HS-5 (cell line): Measurements from ENCODE around the gene CCDC106.

ENCODE experiments used
- DNase-seq: peaks from one replicate; pipeline ENCODE4 v3.0.0-alpha.2; 2012; ENCODE audit warnings: low read depth

Gene CCDC106

DNA sequence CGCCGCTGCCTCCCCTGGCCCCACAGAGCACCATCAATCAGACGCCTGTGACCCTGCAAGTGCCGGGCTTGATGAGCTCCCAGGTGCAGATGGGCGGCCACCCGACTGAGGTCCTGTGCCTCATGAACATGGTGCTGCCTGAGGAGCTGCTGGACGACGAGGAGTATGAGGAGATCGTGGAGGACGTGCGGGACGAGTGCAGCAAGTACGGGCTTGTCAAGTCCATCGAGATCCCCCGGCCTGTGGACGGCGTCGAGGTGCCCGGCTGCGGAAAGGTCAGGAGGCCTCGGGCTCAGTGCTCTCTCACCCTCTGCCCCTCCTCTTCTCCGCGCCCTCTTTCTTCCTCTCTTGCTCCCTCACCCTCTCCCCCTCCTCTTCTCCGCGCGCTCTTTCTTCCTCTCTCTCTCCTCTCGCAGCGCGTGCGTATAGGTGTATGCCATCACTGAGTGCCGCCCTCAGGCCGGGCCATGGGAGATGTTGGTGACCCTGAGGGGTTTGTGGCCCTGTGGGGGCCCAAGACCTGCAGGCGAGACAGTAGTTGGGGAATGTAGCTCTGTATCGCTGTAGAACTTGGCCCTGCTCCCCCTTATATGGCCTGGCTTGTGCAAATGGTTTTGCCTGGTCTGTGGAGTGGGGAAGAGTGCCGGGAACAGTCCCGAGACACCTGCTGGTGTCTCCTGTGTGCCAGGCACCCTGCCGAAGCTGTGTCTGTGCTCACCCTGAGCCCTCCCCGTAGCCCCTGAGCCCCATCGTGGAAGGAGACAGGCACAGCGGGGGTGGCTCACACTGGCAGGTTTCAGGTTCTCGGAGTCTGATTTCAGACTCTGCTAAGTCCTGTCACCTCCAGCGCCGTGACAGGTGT is 21.6 kb downstream of the CCDC106 start:
- DNase-seq: no peak

GRCh38 chr19:55670280-55671053 is 22.5 kb downstream of the CCDC106 start:
- no peak for DNase-seq

GRCh38 chr19:55671054-55671378 is 23.0 kb downstream of the CCDC106 start:
- DNase-seq: no peak

- no peak for DNase-seq
Observed at GRCh38 chr19:55672418-55672817, 24.4 kb downstream of the CCDC106 start.

DNA sequence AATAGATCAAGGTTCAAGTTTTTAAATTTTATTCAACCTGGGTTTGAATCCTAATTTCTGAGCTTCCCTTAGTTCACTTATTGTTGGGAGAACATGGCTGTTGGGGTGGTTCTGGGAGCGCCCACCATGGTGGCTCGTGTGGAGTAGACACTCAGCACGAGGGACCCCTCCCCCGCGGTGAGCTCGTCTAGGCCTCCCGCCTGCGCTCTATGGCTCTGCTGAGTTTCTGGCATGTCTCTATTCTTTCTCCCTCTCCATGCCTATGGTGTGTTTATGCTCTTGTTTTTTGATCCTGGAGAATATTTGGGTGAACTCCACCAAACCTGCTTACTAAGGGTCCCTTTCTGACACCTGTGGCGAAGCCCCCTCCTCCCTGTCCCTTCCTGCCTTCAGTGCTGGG is 25.5 kb downstream of the CCDC106 start:
- DNase-seq: no peak

GRCh38 chr19:55673889-55674288 is 25.9 kb downstream of the CCDC106 start:
- no peak for DNase-seq

GRCh38 chr19:55674459-55674840 is 26.4 kb downstream of the CCDC106 start:
- no peak for DNase-seq

- DNase-seq: peak; percentile 77
Observed at GRCh38 chr19:55674841-55675660, 27.0 kb downstream of the CCDC106 start, which contains the start of gene EPN1. Gene EPN1, plus strand, starts transcription at chr19:55675226. Its CDS starts 3,402 bp downstream, at chr19:55678628.

DNA sequence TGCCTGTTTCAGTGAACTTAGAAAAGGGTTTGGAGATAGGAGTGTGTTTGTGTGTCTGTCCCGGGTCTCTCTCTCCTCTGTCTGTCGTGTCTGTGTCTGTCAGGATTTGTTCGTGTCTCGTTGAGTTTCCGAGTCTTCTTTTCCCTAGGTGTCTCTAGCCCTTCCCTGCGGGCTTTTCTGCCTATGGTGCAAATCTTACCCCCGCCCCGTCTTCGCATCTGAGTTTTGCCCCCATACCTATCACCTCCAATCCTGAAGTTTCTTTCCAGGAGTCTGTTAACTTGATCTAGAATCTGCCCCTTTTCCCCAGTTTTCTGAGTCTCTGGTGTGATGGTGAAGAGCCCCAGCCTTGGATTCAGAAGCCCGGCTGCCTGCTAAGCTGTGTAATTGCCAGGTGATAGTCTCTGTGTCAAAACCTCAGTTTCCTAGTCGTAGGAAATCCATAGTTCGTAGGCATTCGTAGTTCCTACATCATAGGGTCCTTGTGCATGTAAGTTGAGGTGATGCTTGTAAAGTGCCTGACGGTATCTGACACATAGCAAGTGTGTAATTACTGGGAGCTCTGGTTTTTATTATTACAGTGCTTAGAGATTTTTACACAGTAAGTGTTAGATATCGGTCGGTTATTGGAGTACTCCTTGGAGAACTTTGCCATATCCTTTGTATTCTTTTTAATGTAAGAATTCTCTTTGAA is 27.8 kb downstream of the CCDC106 start:
- DNase-seq: no peak

DNA sequence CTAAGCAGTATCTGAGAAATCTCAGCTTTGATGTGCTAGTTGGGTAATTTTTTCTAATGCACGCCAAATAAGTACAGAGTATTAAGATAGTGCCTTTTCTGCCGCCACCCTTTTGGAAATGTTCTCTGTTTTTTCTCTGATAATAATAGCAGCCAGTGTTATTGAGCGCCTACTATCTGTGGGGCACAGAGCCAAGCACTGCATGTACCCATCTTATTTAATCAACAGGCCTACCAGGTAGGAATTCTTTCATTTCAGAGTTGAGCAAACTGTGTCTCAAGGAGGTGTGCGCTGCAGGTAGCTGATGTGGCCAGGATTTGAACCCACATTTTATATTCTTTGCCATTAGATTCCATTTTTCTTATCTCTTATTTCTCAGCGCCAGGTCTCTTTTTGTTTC is 28.4 kb downstream of the CCDC106 start:
- no peak for DNase-seq

- no peak for DNase-seq
Observed at GRCh38 chr19:55676889-55677505, 29.0 kb downstream of the CCDC106 start.

DNA sequence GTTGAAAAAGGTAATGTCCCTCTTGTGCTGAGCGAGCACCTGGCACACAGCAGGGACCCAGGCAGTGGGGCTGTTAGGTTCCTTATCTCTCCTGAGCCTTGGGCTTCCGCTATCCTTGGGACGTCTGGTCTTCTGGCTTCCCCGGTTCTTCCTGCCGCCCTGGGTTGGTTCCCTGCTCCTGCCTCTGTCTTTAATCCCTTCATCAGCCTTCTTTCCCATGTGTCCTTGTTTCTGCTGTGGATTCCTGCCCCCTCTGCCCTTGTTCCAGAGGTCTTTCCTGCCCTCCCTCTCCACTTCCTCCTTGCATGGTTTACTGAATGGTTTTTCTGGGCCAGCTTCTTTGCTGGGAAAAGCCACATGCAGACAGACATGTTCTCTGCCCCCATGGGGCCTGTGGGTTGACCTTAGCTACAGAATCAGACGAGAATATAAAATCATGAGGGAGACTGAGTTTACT is 29.6 kb downstream of the CCDC106 start:
- DNase-seq: no peak

DNA sequence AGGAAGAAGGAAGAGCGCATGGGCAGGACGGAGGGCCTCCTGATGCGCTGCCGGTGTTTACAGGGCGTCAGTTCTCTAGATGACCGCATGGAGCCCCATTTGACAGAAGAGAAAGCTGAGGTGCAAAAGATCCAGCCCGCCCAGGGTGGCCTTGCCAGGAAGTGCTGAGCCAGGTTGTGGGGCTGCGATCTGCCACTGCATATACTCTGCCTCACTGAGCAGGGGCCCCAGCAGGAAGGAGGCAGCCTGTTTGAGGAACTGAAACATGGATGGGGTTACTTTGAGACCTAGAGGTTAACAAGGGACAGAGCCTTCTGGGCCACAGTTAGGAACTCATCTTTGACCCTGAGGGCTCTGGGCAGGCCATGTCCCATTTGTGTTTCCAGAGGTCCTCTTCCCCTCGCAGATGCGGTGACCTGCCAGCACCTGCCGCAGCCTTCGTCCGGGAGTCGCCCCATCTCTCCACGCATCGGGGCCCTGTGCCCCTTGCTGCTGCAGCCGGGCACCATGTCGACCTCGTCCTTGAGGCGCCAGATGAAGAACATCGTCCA is 30.2 kb downstream of the CCDC106 start:
- no peak for DNase-seq

DNA sequence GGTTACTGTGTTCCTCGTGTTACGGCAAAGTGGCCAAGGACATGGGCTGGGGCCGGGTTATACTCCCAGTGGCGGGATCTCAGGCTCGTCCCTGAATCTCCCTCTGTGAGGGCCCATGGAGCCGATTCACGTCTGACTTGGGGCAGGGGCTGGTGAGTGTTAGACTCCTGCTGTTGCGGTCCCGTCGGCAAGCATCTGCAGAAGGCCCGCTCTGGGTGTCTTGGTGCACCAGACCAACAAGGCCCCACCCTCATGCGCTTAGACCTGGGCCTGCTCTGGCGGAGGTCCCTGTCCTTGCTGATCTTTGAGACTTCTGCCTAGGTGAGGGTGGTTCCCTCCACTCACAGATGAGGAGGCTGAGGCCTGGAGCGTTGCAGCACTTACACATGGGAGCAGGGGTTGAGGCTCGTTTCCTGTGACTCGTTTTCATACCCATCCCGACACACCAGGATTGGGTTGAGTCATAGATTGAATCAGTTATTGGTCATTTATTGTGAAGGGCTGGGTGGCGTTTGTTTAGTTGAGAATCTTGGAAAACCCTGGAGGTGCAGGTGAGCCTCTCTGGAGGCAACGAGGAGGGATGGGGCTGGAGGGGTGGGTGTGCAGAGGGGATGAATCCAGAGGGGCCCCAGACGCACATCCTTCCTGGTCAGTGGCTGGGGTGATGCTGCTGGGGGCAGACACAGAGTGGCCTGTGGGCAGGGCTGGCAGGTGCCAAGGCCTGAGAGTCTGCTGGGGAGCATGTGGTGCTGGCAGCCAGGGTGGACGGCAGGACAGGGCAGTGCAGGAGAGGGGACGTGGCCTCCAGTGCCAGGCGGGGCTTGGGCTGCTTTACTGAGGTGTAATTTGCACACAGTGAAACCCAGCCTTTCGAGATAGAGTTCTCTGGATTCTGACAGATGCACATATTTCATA is 31.6 kb downstream of the CCDC106 start:
- DNase-seq: peak; percentile 43

- no peak for DNase-seq
Observed at GRCh38 chr19:55680339-55681130, 32.5 kb downstream of the CCDC106 start.

- DNase-seq: no peak
Observed at GRCh38 chr19:55681131-55682092, 33.4 kb downstream of the CCDC106 start.

- no peak for DNase-seq
Observed at GRCh38 chr19:55683449-55684261, 35.6 kb downstream of the CCDC106 start.
